Testis (tissue), 3 donors: ENCODE data around the gene S1PR1. TPM values are rescaled to one million over a fixed set of nuclear protein-coding genes. Genes with fewer than 3 reads are reported as not detected.

Source experiments
- DNase-seq: peaks from one replicate; pipeline ENCODE4 v3.0.0-alpha.2; 2019
- H3K27ac ChIP-seq, 2 donors: fragments of 200-600 bp; sonication (generic); one replicate each; pipeline ENCODE4 v1.5.1; 2019
- H3K27me3 ChIP-seq: fragments of 200-600 bp; sonication (generic); one replicate; pipeline ENCODE4 v1.5.1; 2019
- H3K36me3 ChIP-seq: fragments of 200-600 bp; sonication (generic); one replicate; pipeline ENCODE4 v1.5.1; 2017; ENCODE audit warnings: low read depth; ENCODE audit errors: missing control alignments
- H3K4me1 ChIP-seq: fragments of 200-600 bp; sonication (generic); one replicate; pipeline ENCODE4 v1.5.1; 2019
- H3K4me3 ChIP-seq, 2 donors: fragments of 200-600 bp; sonication (generic); one replicate each; pipeline ENCODE4 v1.5.1; 2017 to 2019
- H3K9me3 ChIP-seq: fragments of 200-600 bp; sonication (generic); one replicate; pipeline ENCODE4 v1.5.1; 2017
- CTCF ChIP-seq, 3 experiments: fragments of 450-650 bp in 2 of 3; fragments of 200-600 bp in 1 of 3; sonication (generic) in 1 of 3; IDR thresholded peaks; one replicate each; pipeline ENCODE4 v1.5.1; 2016 to 2019; ENCODE audit warnings: antibody characterized with exemption in 3 of 3, mild to moderate bottlenecking in 2 of 3, moderate library complexity in 1 of 3
- POLR2A ChIP-seq: fragments of 450-650 bp; IDR thresholded peaks from one replicate; pipeline ENCODE4 v1.6.1; 2017; ENCODE audit warnings: antibody characterized with exemption, mild to moderate bottlenecking, moderate library complexity
- WGBS, 2 donors: methylation state at CpG; one replicate each; pipeline ENCODE4 v1.1.5; 2018; 5-methylcytosine and 5-hydroxymethylcytosine counted together
- intact Hi-C: fragments of 100-400 bp; cut with DNase I; formaldehyde crosslinking; loops from one replicate; pipeline ENCODE4 v1.15.1; 2023; ENCODE audit warnings: low total_unique reads
- polyA plus RNA-seq: library from polyadenylated mRNA; stranded (reverse); fragments of 350-450 nt; fragmentation: Illumina TruSeq; extraction: RNeasy Lipid Tissue Mini Kit (QIAGEN cat#74804); gene quantifications from one replicate; pipeline ENCODE4 v1.2.3, GENCODE V29; 2014; ENCODE audit warnings: low read depth, low replicate concordance; ENCODE audit not compliant: insufficient read depth
- total RNA-seq, 2 donors: library from RNA; depleted of rRNA; stranded (reverse); fragments of >200 nt; gene quantifications; one replicate each; pipeline ENCODE4 v1.2.3, GENCODE V29; 2016

Gene S1PR1
- total and polyA plus RNA-seq, 3 donors from 2014 or later: 6.4 to 11.5 (median 9.3) TPM

DNA sequence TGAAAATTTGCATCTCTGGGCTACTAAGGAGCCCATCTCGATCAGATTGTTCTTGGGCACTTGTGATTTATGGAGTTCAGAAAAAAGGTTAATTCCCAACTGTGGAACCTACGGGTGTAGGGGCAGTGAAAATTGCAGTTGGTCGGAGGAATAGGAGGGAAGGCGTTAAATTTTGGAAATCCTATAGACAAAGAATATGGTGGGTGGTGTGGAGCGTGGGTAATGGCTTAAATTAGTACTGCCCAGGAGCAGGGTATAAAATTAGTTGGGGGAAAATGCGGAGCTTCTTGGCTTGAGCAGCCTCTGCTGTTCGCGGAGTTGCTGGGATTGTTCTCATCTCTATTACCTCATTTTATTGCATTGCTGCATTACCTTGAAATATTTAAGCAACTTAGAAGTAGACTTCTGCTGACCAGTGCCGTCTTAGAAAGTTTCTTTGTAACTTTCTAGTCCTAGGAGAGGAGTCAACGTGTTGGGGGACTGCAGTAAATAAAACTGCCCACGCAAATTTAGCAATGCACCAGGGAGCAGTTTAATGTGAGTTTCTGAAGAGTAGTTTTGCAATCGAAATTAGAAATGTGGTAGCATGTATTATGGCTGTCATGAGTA, 514 bp downstream of the S1PR1 start:
- Histone ChIP-seq H3K9me3 (no peaks in the 10 kb centered on the region), H3K4me1 (peaks cover 12% of the 10 kb centered on the region), H3K27me3 (no peaks in the 10 kb centered on the region), H3K36me3 (no peaks in the 10 kb centered on the region), H3K27ac (peak overlapping the region in 1 of 2 donors; percentile 57), H3K4me3 (peak overlapping the region; percentile 49 to 60)
- 1% methylated on average over 12 of the region's 12 CpGs for WGBS, 2 donors
- no peak for TF ChIP-seq POLR2A
- DNase-seq: peak; percentile 19
- intact Hi-C loops: no loop called here

- H3K36me3 ChIP-seq: no peaks in the 10 kb centered on the region
- 8 to 11% methylated on average over 14 of the region's 14 CpGs for WGBS, 2 donors
- H3K27me3 ChIP-seq: no peaks in the 10 kb centered on the region
- peaks cover 12% of the 10 kb centered on the region for H3K4me1 ChIP-seq
- H3K9me3 ChIP-seq: no peaks in the 10 kb centered on the region
- H3K27ac ChIP-seq: no peak overlapping the region
- intact Hi-C loops: no loop called here
- H3K4me3 ChIP-seq: peak overlapping the region in 1 of 2 donors; percentile 6
- no peak for DNase-seq
- TF ChIP-seq POLR2A: no peak
- no peak for TF ChIP-seq CTCF (IDR thresholded peaks at IDR 0.05)
Measured at GRCh38 chr1:101238031-101238628, 1.3 kb downstream of the S1PR1 start.

DNA sequence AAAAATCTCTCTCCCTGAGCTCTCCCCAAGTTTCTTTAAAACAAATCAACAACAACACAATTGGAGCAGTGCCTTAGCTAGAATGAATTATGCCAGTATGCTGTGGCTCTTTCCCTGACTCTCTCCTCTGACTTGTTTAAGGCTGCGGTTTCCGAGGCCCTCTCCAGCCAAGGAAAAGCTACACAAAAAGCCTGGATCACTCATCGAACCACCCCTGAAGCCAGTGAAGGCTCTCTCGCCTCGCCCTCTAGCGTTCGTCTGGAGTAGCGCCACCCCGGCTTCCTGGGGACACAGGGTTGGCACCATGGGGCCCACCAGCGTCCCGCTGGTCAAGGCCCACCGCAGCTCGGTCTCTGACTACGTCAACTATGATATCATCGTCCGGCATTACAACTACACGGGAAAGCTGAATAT, 1.9 kb downstream of the S1PR1 start:
- peak; percentile 85 for DNase-seq
- no peak overlapping the region for H3K27ac ChIP-seq
- peak overlapping the region in 1 of 2 donors; percentile 25 for H3K4me3 ChIP-seq
- WGBS, 2 donors: 5 to 12% methylated on average over 16 to 17 of the region's 17 CpGs
- TF ChIP-seq POLR2A (no peak), CTCF (IDR thresholded peaks at IDR 0.05) (peak; percentile 62 to 77 (median 65))
- intact Hi-C loops: no loop called here
- H3K4me1 ChIP-seq: peaks cover 12% of the 10 kb centered on the region
- H3K27me3 ChIP-seq: no peaks in the 10 kb centered on the region
- H3K9me3 ChIP-seq: no peaks in the 10 kb centered on the region
- H3K36me3 ChIP-seq: no peaks in the 10 kb centered on the region

DNA sequence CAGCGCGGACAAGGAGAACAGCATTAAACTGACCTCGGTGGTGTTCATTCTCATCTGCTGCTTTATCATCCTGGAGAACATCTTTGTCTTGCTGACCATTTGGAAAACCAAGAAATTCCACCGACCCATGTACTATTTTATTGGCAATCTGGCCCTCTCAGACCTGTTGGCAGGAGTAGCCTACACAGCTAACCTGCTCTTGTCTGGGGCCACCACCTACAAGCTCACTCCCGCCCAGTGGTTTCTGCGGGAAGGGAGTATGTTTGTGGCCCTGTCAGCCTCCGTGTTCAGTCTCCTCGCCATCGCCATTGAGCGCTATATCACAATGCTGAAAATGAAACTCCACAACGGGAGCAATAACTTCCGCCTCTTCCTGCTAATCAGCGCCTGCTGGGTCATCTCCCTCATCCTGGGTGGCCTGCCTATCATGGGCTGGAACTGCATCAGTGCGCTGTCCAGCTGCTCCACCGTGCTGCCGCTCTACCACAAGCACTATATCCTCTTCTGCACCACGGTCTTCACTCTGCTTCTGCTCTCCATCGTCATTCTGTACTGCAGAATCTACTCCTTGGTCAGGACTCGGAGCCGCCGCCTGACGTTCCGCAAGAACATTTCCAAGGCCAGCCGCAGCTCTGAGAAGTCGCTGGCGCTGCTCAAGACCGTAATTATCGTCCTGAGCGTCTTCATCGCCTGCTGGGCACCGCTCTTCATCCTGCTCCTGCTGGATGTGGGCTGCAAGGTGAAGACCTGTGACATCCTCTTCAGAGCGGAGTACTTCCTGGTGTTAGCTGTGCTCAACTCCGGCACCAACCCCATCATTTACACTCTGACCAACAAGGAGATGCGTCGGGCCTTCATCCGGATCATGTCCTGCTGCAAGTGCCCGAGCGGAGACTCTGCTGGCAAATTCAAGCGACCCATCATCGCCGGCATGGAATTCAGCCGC, 2.5 kb downstream of the S1PR1 start:
- intact Hi-C loops: no loop called here
- H3K4me1 ChIP-seq: peaks cover 12% of the 10 kb centered on the region
- no peak for DNase-seq
- WGBS, 2 donors: 64 to 81% methylated on average over 39 to 42 of the region's 42 CpGs
- H3K27ac ChIP-seq: no peak overlapping the region
- H3K4me3 ChIP-seq: peak overlapping the region in 1 of 2 donors; percentile 25
- no peak for TF ChIP-seq POLR2A
- no peak for TF ChIP-seq CTCF (IDR thresholded peaks at IDR 0.05)
- no peaks in the 10 kb centered on the region for H3K9me3 ChIP-seq
- H3K36me3 ChIP-seq: no peaks in the 10 kb centered on the region
- H3K27me3 ChIP-seq: no peaks in the 10 kb centered on the region

DNA sequence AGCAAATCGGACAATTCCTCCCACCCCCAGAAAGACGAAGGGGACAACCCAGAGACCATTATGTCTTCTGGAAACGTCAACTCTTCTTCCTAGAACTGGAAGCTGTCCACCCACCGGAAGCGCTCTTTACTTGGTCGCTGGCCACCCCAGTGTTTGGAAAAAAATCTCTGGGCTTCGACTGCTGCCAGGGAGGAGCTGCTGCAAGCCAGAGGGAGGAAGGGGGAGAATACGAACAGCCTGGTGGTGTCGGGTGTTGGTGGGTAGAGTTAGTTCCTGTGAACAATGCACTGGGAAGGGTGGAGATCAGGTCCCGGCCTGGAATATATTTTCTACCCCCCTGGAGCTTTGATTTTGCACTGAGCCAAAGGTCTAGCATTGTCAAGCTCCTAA, 3.2 kb downstream of the S1PR1 start:
- Histone ChIP-seq H3K27ac (no peak overlapping the region), H3K36me3 (no peaks in the 10 kb centered on the region), H3K4me3 (peak overlapping the region in 1 of 2 donors; percentile 25), H3K9me3 (no peaks in the 10 kb centered on the region), H3K27me3 (no peaks in the 10 kb centered on the region), H3K4me1 (peaks cover 12% of the 10 kb centered on the region)
- WGBS, 2 donors: 57 to 72% methylated on average over 6 to 10 of the region's 10 CpGs
- no peak for DNase-seq
- intact Hi-C loops: no loop called here
- TF ChIP-seq CTCF (IDR thresholded peaks at IDR 0.05): no peak
- no peak for TF ChIP-seq POLR2A
